Panc1 (cell line): Measurements from ENCODE around the gene STX12. TPM values are rescaled to one million over a fixed set of nuclear protein-coding genes. Genes with fewer than 3 reads are reported as not detected.

ENCODE experiments used
- ATAC-seq: fragments of 200-7000 bp; cut with Tn5 transposase; 2 replicates; pipeline ENCODE4 v1.9.1; 2020; ENCODE audit warnings: mild to moderate bottlenecking, moderate library complexity
- BruUV-seq: library from RNA; stranded (reverse); fragments of 400-500 nt; replicated peaks from 2 replicates; lab custom pipeline; 2021; lab: Mats Ljungman, UMichigan
- CTCF ChIA-PET: fragments of 300-600 bp; sonication (Branson Sonifier 250); formaldehyde crosslinking; loops from one replicate; lab custom pipeline; 2022; ENCODE audit warnings: antibody characterized with exemption; lab: Charles Lee
- POLR2A ChIA-PET: fragments of 300-600 bp; sonication (Branson Sonifier 250); formaldehyde crosslinking; loops from one replicate; lab custom pipeline; 2022; ENCODE audit warnings: antibody characterized with exemption; lab: Charles Lee
- DNase-seq: peaks from one replicate; pipeline ENCODE4 v3.0.0-alpha.2; 2010; ENCODE audit warnings: low read depth, low spot score
- H3K27ac ChIP-seq: 2 replicates; pipeline ENCODE4 v1.5.1; 2011; ENCODE audit warnings: mild to moderate bottlenecking, low read length, inconsistent platforms
- H3K27me3 ChIP-seq: fragments of 200-500 bp; sonication (Bioruptor generic); 2 replicates; pipeline ENCODE4 v1.6.0; 2014; ENCODE audit warnings: low read length, inconsistent platforms; ENCODE audit not compliant: control insufficient read depth, insufficient read depth
- H3K36me3 ChIP-seq: fragments of 200-500 bp; sonication (Bioruptor generic); 2 replicates; pipeline ENCODE4 v1.5.1; 2014; ENCODE audit warnings: inconsistent platforms, mild to moderate bottlenecking, low read length, moderate library complexity; ENCODE audit not compliant: control insufficient read depth, insufficient read depth
- H3K4me1 ChIP-seq: 2 replicates; pipeline ENCODE4 v1.5.1; 2011; ENCODE audit warnings: inconsistent platforms, mild to moderate bottlenecking, low read length, moderate library complexity; ENCODE audit not compliant: control insufficient read depth, insufficient read depth
- H3K4me3 ChIP-seq, 2 experiments: 2 replicates each; pipeline ENCODE4 v1.5.1; 2011 to 2012; ENCODE audit warnings: low read depth in 2 of 2, low read length in 2 of 2, mild to moderate bottlenecking in 2 of 2, inconsistent platforms in 1 of 2, moderate library complexity in 1 of 2
- H3K9me3 ChIP-seq: fragments of 200-500 bp; sonication (Bioruptor generic); 2 replicates; pipeline ENCODE4 v1.5.1; 2014; ENCODE audit warnings: low read depth, mild to moderate bottlenecking, inconsistent platforms, low read length, moderate library complexity; ENCODE audit not compliant: control insufficient read depth, insufficient read depth
- POLR2AphosphoS5 ChIP-seq: IDR thresholded peaks from 2 replicates; pipeline ENCODE4 v1.6.1; 2012; ENCODE audit warnings: mild to moderate bottlenecking, low read depth, low read length, moderate library complexity
- SIN3A ChIP-seq: IDR thresholded peaks from 2 replicates; pipeline ENCODE4 v1.6.1; 2012; ENCODE audit warnings: low read depth, mild to moderate bottlenecking, low read length, moderate library complexity, borderline replicate concordance; ENCODE audit not compliant: insufficient read depth
- TCF7L2 ChIP-seq: IDR thresholded peaks from 2 replicates; pipeline ENCODE4 v1.6.1; 2011; ENCODE audit warnings: mild to moderate bottlenecking, low read depth, low read length, inconsistent platforms
- in situ Hi-C: cut with HindIII; loops from 2 replicates; pipeline ENCODE4 v1.10.0; 2016; ENCODE audit warnings: low sequenced_read_pairs, low pct_unique_long_range_greater_than_20kb
- intact Hi-C: fragments of 100-400 bp; cut with micrococcal nuclease; formaldehyde crosslinking; loops from one replicate; pipeline ENCODE4 v1.10.0; 2022; ENCODE audit not compliant: unreplicated experiment
- total RNA-seq: library from RNA; stranded (reverse); gene quantifications from one replicate; pipeline ENCODE4 v1.2.1, GENCODE V29; 2021; ENCODE audit not compliant: unreplicated experiment
- TF ChIP-seq, protein P1 (sequence below): fragments of 450-650 bp; IDR thresholded peaks from 2 replicates; pipeline ENCODE4 v1.5.1; 2017; ENCODE audit warnings: mild to moderate bottlenecking
- TF ChIP-seq, protein P2 (sequence below), 2 experiments: IDR thresholded peaks; 2 replicates each; pipeline ENCODE4 v1.6.1; 2011 to 2012; ENCODE audit warnings: low read depth in 2 of 2, control low read depth in 1 of 2, low read length in 1 of 2, mild to moderate bottlenecking in 1 of 2, moderate library complexity in 1 of 2; ENCODE audit not compliant: insufficient read depth in 1 of 2

Gene STX12
- total RNA-seq, 1 experiment from 2014 or later: 25.3 TPM

DNA sequence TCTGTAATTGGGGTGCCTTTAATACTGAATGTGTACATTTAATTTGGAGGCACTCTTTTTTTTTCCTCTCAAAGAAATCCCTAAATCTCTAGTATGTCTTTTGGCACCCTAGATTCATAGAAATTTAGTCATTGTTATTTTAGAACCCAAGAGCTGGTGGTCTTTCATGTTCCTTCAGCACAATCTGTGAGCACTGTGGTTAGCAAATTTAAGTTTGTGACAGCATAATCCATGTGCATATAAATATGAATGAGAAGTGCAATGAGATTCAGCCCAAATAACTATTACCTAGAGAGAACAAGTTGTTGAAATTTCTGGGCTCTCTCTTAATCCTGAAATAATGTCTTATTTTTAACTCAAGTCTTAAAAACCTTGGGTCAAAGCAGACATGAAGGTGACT lies 62.0 kb downstream of the STX12 start:
- no peak for ATAC-seq
- Histone ChIP-seq H3K27me3 (no peaks in the 10 kb centered on the region), H3K36me3 (peaks cover 29% of the 10 kb centered on the region), H3K4me1 (peaks cover 13% of the 10 kb centered on the region; the same call in 1 of the 2 replicates), H3K9me3 (no peaks in the 10 kb centered on the region), H3K4me3 (no peak overlapping the region), H3K27ac (no peak overlapping the region)
- no TSS peak for BruUV-seq
- intact Hi-C loops: no loop called here
- TF ChIP-seq POLR2AphosphoS5: no peak
- no peak for TF ChIP-seq SIN3A
- no peak for TF ChIP-seq TCF7L2
- TF ChIP-seq, protein P1, sequence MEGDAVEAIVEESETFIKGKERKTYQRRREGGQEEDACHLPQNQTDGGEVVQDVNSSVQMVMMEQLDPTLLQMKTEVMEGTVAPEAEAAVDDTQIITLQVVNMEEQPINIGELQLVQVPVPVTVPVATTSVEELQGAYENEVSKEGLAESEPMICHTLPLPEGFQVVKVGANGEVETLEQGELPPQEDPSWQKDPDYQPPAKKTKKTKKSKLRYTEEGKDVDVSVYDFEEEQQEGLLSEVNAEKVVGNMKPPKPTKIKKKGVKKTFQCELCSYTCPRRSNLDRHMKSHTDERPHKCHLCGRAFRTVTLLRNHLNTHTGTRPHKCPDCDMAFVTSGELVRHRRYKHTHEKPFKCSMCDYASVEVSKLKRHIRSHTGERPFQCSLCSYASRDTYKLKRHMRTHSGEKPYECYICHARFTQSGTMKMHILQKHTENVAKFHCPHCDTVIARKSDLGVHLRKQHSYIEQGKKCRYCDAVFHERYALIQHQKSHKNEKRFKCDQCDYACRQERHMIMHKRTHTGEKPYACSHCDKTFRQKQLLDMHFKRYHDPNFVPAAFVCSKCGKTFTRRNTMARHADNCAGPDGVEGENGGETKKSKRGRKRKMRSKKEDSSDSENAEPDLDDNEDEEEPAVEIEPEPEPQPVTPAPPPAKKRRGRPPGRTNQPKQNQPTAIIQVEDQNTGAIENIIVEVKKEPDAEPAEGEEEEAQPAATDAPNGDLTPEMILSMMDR: no peak
- TF ChIP-seq, protein P2, sequence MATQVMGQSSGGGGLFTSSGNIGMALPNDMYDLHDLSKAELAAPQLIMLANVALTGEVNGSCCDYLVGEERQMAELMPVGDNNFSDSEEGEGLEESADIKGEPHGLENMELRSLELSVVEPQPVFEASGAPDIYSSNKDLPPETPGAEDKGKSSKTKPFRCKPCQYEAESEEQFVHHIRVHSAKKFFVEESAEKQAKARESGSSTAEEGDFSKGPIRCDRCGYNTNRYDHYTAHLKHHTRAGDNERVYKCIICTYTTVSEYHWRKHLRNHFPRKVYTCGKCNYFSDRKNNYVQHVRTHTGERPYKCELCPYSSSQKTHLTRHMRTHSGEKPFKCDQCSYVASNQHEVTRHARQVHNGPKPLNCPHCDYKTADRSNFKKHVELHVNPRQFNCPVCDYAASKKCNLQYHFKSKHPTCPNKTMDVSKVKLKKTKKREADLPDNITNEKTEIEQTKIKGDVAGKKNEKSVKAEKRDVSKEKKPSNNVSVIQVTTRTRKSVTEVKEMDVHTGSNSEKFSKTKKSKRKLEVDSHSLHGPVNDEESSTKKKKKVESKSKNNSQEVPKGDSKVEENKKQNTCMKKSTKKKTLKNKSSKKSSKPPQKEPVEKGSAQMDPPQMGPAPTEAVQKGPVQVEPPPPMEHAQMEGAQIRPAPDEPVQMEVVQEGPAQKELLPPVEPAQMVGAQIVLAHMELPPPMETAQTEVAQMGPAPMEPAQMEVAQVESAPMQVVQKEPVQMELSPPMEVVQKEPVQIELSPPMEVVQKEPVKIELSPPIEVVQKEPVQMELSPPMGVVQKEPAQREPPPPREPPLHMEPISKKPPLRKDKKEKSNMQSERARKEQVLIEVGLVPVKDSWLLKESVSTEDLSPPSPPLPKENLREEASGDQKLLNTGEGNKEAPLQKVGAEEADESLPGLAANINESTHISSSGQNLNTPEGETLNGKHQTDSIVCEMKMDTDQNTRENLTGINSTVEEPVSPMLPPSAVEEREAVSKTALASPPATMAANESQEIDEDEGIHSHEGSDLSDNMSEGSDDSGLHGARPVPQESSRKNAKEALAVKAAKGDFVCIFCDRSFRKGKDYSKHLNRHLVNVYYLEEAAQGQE (IDR thresholded peaks at IDR 0.05; ENCODE audit: insufficient read depth in 1 of 2, low read depth in 2 of 2, low read length in 1 of 2): no peak
- no peak for DNase-seq
- POLR2A ChIA-PET: no interaction called here
- in situ Hi-C loops: no loop called here
- CTCF ChIA-PET: interaction anchor here (0.5 kb wide), 1 partner anchor 125 kb away, joined by 4 read pairs; no protein-coding TSS in a partner anchor

DNA sequence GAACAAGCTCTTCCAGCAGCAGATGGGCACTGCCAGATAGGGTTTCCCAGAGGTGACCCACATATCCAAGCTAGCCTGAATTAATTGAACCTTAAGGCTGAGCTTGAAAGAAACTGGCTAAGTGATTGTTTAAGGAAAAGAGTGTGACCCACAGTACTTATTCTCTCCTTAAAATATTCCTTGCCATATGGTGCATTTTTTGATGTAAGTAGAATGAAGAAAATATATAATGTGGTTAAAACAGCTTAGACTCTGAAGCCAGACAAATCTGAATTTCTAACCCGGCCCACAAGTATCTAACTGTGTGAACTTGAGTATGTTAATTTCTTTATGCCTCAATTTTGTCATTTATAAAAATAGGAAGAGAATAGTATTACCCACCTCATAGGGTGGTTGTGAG lies 62.5 kb downstream of the STX12 start:
- Histone ChIP-seq H3K9me3 (no peaks in the 10 kb centered on the region), H3K4me1 (peaks cover 13% of the 10 kb centered on the region; the same call in 1 of the 2 replicates), H3K27ac (no peak overlapping the region), H3K36me3 (peaks cover 34% of the 10 kb centered on the region), H3K27me3 (no peaks in the 10 kb centered on the region), H3K4me3 (no peak overlapping the region)
- DNase-seq: no peak
- in situ Hi-C loops (no loop called here), intact Hi-C loops (no loop called here)
- CTCF ChIA-PET: interaction anchor here (0.5 kb wide), 1 partner anchor 126 kb away, joined by 4 read pairs; no protein-coding TSS in a partner anchor
- BruUV-seq: no TSS peak
- no peak for ATAC-seq
- POLR2A ChIA-PET: interaction anchor here (0.7 to 1.2 kb wide), 2 partner anchors 13 to 278 kb away, joined by 3 to 4 read pairs; no protein-coding TSS in a partner anchor
- TF ChIP-seq, protein P2 (IDR thresholded peaks at IDR 0.05; ENCODE audit: insufficient read depth in 1 of 2, low read depth in 2 of 2, low read length in 1 of 2): no peak
- TF ChIP-seq POLR2AphosphoS5 (no peak), TCF7L2 (no peak), SIN3A (no peak)
- TF ChIP-seq, protein P1: no peak
